ENCODE results near the gene RBM23. TPM values are rescaled to one million over a fixed set of nuclear protein-coding genes. Genes with fewer than 3 reads are reported as not detected.

RBM23 gene
- total RNA-seq, 3 donors from 2014 or later (not counting 1 experiment from before 2014, with no cell fraction given) = 86.4 to 120 (median 108) TPM

- DNase-seq = no peak
- 71% methylated on average over 10 of the region's 10 CpGs for WGBS (ENCODE audit: insufficient coverage)
- Mint-ChIP-seq H3K27ac (peak overlapping the region; percentile 95 to 96), H3K9me3 (no peaks in the 10 kb centered on the region), H3K36me3 (no peaks in the 10 kb centered on the region), H3K4me1 (peaks cover 32 to 46% of the 10 kb centered on the region in 2 donors), H3K4me3 (peak overlapping the region; percentile 89), H3K27me3 (ENCODE audit: low read depth in 2 of 2) (no peaks in the 10 kb centered on the region)
- H3K36me3 ChIP-seq (ENCODE audit: control insufficient read depth, insufficient read depth, low read length) = peaks cover 42% of the 10 kb centered on the region
- H3K4me3 ChIP-seq (ENCODE audit: low read length) = peak overlapping the region; percentile 85
- no peak overlapping the region for H3K27ac ChIP-seq (ENCODE audit: low read length)
- ATAC-seq = no peak
- TF ChIP-seq, protein P1, sequence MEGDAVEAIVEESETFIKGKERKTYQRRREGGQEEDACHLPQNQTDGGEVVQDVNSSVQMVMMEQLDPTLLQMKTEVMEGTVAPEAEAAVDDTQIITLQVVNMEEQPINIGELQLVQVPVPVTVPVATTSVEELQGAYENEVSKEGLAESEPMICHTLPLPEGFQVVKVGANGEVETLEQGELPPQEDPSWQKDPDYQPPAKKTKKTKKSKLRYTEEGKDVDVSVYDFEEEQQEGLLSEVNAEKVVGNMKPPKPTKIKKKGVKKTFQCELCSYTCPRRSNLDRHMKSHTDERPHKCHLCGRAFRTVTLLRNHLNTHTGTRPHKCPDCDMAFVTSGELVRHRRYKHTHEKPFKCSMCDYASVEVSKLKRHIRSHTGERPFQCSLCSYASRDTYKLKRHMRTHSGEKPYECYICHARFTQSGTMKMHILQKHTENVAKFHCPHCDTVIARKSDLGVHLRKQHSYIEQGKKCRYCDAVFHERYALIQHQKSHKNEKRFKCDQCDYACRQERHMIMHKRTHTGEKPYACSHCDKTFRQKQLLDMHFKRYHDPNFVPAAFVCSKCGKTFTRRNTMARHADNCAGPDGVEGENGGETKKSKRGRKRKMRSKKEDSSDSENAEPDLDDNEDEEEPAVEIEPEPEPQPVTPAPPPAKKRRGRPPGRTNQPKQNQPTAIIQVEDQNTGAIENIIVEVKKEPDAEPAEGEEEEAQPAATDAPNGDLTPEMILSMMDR (IDR thresholded peaks at IDR 0.05) = peak; percentile 37
- H3K27me3 ChIP-seq (ENCODE audit: control insufficient read depth, insufficient read depth, low read length) = no peaks in the 10 kb centered on the region
- intact Hi-C loops (cut with micrococcal nuclease) = loop anchor here (1.0 to 5.0 kb wide), 5 partner anchors 27 to 311 kb away; partner anchors contain the start of genes DAD1, OXA1L and RBM23
- peaks cover 17% of the 10 kb centered on the region for H3K4me1 ChIP-seq (ENCODE audit: control insufficient read depth, insufficient read depth, low read length)
- no peaks in the 10 kb centered on the region for H3K9me3 ChIP-seq (ENCODE audit: control insufficient read depth, insufficient read depth, low read length)
Measured at GRCh38 chr14:22872833-22873520, 46.0 kb downstream of the RBM23 start.

DNA sequence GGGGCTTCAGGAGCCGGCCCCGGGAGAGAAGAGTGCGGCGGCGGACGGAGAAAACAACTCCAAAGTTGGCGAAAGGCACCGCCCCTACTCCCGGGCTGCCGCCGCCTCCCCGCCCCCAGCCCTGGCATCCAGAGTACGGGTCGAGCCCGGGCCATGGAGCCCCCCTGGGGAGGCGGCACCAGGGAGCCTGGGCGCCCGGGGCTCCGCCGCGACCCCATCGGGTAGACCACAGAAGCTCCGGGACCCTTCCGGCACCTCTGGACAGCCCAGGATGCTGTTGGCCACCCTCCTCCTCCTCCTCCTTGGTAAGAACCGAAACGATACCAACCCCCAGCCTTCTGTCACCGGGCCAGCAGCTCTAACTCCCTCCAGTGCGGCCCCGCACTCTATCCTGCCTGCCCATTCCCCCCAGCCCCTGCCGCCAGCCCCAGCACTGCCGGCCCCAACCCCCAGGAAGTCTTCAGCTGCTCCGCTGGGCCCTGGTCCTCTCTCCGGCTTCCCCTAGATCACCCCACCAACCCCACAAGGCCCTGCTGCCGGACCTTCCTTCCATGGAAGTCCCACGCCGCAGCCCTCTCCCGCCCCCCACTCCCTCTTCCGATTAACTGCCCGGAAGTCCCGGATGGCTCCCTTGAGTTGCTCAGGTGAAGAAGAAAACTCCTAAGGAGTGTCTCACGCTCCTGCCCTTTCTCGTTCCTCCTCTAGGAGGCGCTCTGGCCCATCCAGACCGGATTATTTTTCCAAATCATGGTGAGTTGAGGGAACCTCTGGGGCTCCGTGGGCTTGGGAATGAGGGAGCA, 46.7 kb downstream of the RBM23 start:
- DNase-seq (peak; percentile 67 to 86), ATAC-seq (peak; percentile 44 to 56 (median 52))
- Mint-ChIP-seq H3K36me3 (no peaks in the 10 kb centered on the region), H3K4me3 (peak overlapping the region; percentile 93), H3K27ac (peak overlapping the region; percentile 95 to 96), H3K4me1 (peaks cover 32 to 39% of the 10 kb centered on the region in 2 donors), H3K27me3 (ENCODE audit: low read depth in 2 of 2) (no peaks in the 10 kb centered on the region), H3K9me3 (no peaks in the 10 kb centered on the region)
- peaks cover 17% of the 10 kb centered on the region for H3K4me1 ChIP-seq (ENCODE audit: control insufficient read depth, insufficient read depth, low read length)
- TF ChIP-seq, protein P1 (IDR thresholded peaks at IDR 0.05) = peak; percentile 81
- H3K9me3 ChIP-seq (ENCODE audit: control insufficient read depth, insufficient read depth, low read length) = no peaks in the 10 kb centered on the region
- WGBS (ENCODE audit: insufficient coverage) = 0% methylated on average over 45 of the region's 45 CpGs
- no peaks in the 10 kb centered on the region for H3K27me3 ChIP-seq (ENCODE audit: control insufficient read depth, insufficient read depth, low read length)
- intact Hi-C loops (cut with micrococcal nuclease) = loop anchor here (1.0 to 5.0 kb wide), 5 partner anchors 28 to 310 kb away; partner anchors contain the start of genes DAD1, OXA1L and RBM23
- peaks cover 34% of the 10 kb centered on the region for H3K36me3 ChIP-seq (ENCODE audit: control insufficient read depth, insufficient read depth, low read length)
- peak overlapping the region; percentile 93 for H3K27ac ChIP-seq (ENCODE audit: low read length)
- H3K4me3 ChIP-seq (ENCODE audit: low read length) = peak overlapping the region; percentile 85

GRCh38 chr14:22871224-22872032, 47.5 kb downstream of the RBM23 start, which contains the start of gene LRP10:
LRP10 (plus strand) TSS chr14:22871740; CDS start chr14:22872304, 564 bp downstream.
- Histone ChIP-seq H3K27me3 (ENCODE audit: control insufficient read depth, insufficient read depth, low read length) (no peaks in the 10 kb centered on the region), H3K4me3 (ENCODE audit: low read length) (peak within 1 kb of the TSS; percentile 85), H3K36me3 (ENCODE audit: control insufficient read depth, insufficient read depth, low read length) (peaks cover 26% of the 10 kb centered on the region), H3K27ac (ENCODE audit: low read length) (peak within 1 kb of the TSS; percentile 93), H3K4me1 (ENCODE audit: control insufficient read depth, insufficient read depth, low read length) (peaks cover 17% of the 10 kb centered on the region), H3K9me3 (ENCODE audit: control insufficient read depth, insufficient read depth, low read length) (no peaks in the 10 kb centered on the region)
- no peaks in the 10 kb centered on the region for H3K36me3 Mint-ChIP-seq
- H3K27me3 Mint-ChIP-seq (ENCODE audit: low read depth in 2 of 2) = peaks cover 0 to 7% of the 10 kb centered on the region in 2 donors
- under 1% methylated on average over 50 of the region's 50 CpGs for WGBS (ENCODE audit: insufficient coverage)
- DNase-seq (peak; percentile 74 to 85), ATAC-seq (peak; percentile 86 to 93 (median 86))
- peaks cover 32 to 37% of the 10 kb centered on the region in 2 donors for H3K4me1 Mint-ChIP-seq
- peak within 1 kb of the TSS; percentile 93 for H3K4me3 Mint-ChIP-seq
- TF ChIP-seq, protein P1 (IDR thresholded peaks at IDR 0.05) = no peak
- H3K27ac Mint-ChIP-seq = peak within 1 kb of the TSS; percentile 95 to 96
- intact Hi-C loops (cut with micrococcal nuclease) = loop anchor here (1.0 to 5.0 kb wide), 6 partner anchors 15 to 309 kb away; partner anchors contain the start of genes DAD1, OXA1L and RBM23
- H3K9me3 Mint-ChIP-seq = no peaks in the 10 kb centered on the region

Measured in natural killer cell (primary cell).